Endothelial cell of umbilical vein (primary cell): ENCODE results near the gene ABCF1. TPM values are rescaled to one million over a fixed set of nuclear protein-coding genes. Genes with fewer than 3 reads are reported as not detected.

Source experiments
- BruUV-seq: library from RNA; stranded (reverse); fragments of 400-500 nt; replicated peaks from 2 replicates; lab custom pipeline; 2021; lab: Mats Ljungman, UMichigan
- CTCF ChIA-PET: fragments of 300-600, 350-600 bp; sonication (Branson Sonifier 250); formaldehyde crosslinking; loops from one replicate; lab custom pipeline; 2021; ENCODE audit warnings: antibody characterized with exemption, inconsistent platforms; lab: Charles Lee
- POLR2A ChIA-PET: fragments of 300-600, 350-600 bp; sonication (Branson Sonifier 250); formaldehyde crosslinking; loops from one replicate; lab custom pipeline; 2021; ENCODE audit warnings: antibody characterized with exemption, inconsistent platforms; lab: Charles Lee
- DNase-seq: peaks from one replicate; pipeline ENCODE4 v3.0.0-alpha.2; 2011; ENCODE audit warnings: low read depth, low spot score
- FAIRE-seq: peaks from 2 replicates; lab custom pipeline; 2011; peaks lifted over from hg19 to GRCh38; lab: Jason Lieb, UNC
- H2AFZ ChIP-seq: 2 replicates; pipeline ENCODE4 v1.6.0; 2012; ENCODE audit warnings: low read depth, low read length, control low read depth, inconsistent platforms
- H3K27ac ChIP-seq: 2 replicates; pipeline ENCODE4 v1.5.1; 2011; ENCODE audit warnings: low read depth, mild to moderate bottlenecking, control low read depth, low read length, moderate library complexity; ENCODE audit not compliant: insufficient read depth
- H3K27me3 ChIP-seq, 2 experiments: 2 replicates each; pipeline versions ENCODE4 v1.6.0 to v1.6.1; 2011; ENCODE audit warnings: low read length in 2 of 2, mixed read lengths in 1 of 2; ENCODE audit not compliant: control insufficient read depth in 2 of 2, insufficient read depth in 2 of 2
- H3K36me3 ChIP-seq, 2 experiments: 2 replicates in 1 of 2; 3 replicates in 1 of 2; pipeline ENCODE4 v1.5.1; 2011; ENCODE audit warnings: low read length in 2 of 2, mild to moderate bottlenecking in 1 of 2, moderate library complexity in 1 of 2; ENCODE audit not compliant: control insufficient read depth in 2 of 2, insufficient read depth in 2 of 2; ENCODE audit errors: extremely low read depth in 1 of 2
- H3K4me1 ChIP-seq: 3 replicates; pipeline ENCODE4 v1.5.1; 2011; ENCODE audit warnings: mild to moderate bottlenecking, low read length; ENCODE audit not compliant: control insufficient read depth, insufficient read depth; ENCODE audit errors: extremely low read depth
- H3K4me2 ChIP-seq: 2 replicates; pipeline ENCODE4 v1.6.1; 2011; ENCODE audit warnings: low read length, control low read depth, mixed read lengths; ENCODE audit not compliant: insufficient read depth
- H3K4me3 ChIP-seq, 3 experiments: fragments of 200-600 bp in 1 of 3; sonication (generic), shearing (Covaris generic) in 1 of 3; replicated peaks in 1 of 3; 2 replicates each; pipeline ENCODE4 v1.5.1; 2011 to 2016; ENCODE audit warnings: control low read depth in 3 of 3, low read length in 3 of 3, mild to moderate bottlenecking in 2 of 3, inconsistent platforms in 1 of 3, low read depth in 1 of 3, moderate library complexity in 1 of 3; ENCODE audit not compliant: insufficient read depth in 1 of 3
- H3K79me2 ChIP-seq: 2 replicates; pipeline ENCODE4 v1.6.0; 2012; ENCODE audit warnings: low read length, inconsistent platforms; ENCODE audit not compliant: control insufficient read depth, insufficient read depth
- H3K9ac ChIP-seq: replicated peaks from 2 replicates; pipeline ENCODE3; 2011; ENCODE audit warnings: low read length, control low read depth; ENCODE audit not compliant: insufficient read depth; ENCODE audit errors: extremely low read depth
- H3K9me1 ChIP-seq: replicated peaks from 3 replicates; pipeline ENCODE4 v1.6.0; 2011; ENCODE audit warnings: mild to moderate bottlenecking, low read length; ENCODE audit not compliant: control insufficient read depth, insufficient read depth; ENCODE audit errors: extremely low read depth
- H3K9me3 ChIP-seq: replicated peaks from 2 replicates; pipeline ENCODE4 v1.5.1; 2012; ENCODE audit warnings: low read length, inconsistent platforms; ENCODE audit not compliant: control insufficient read depth, insufficient read depth
- H4K20me1 ChIP-seq: replicated peaks from 2 replicates; pipeline ENCODE3; 2011; ENCODE audit warnings: mild to moderate bottlenecking, low read length; ENCODE audit not compliant: control insufficient read depth, insufficient read depth; ENCODE audit errors: extremely low read depth
- EZH2 ChIP-seq: IDR thresholded peaks from 2 replicates; pipeline ENCODE4 v1.6.1; 2012; ENCODE audit warnings: borderline replicate concordance, low read depth, mild to moderate bottlenecking, moderate library complexity, low read length, inconsistent platforms; ENCODE audit not compliant: severe bottlenecking
- FOS ChIP-seq: IDR thresholded peaks from 2 replicates; pipeline ENCODE4 v1.6.1; 2011; ENCODE audit warnings: mild to moderate bottlenecking, low read length, moderate library complexity, borderline replicate concordance; ENCODE audit not compliant: insufficient read depth
- GATA2 ChIP-seq: IDR thresholded peaks from 2 replicates; pipeline ENCODE4 v1.7.0; 2011; ENCODE audit warnings: low read depth, mild to moderate bottlenecking, moderate library complexity, mixed read lengths, low read length; ENCODE audit not compliant: insufficient read length, insufficient read depth
- JUN ChIP-seq: IDR thresholded peaks from 2 replicates; pipeline ENCODE4 v1.6.1; 2011; ENCODE audit warnings: borderline replicate concordance, low read depth; ENCODE audit not compliant: insufficient read length, insufficient read depth
- MAX ChIP-seq: IDR thresholded peaks from 2 replicates; pipeline ENCODE4 v1.6.1; 2011; ENCODE audit not compliant: insufficient read depth, insufficient read length
- MYC ChIP-seq: IDR thresholded peaks from one replicate; pipeline ENCODE4 v1.6.1; 2011; ENCODE audit warnings: mild to moderate bottlenecking, low read depth, low read length
- POLR2A ChIP-seq: IDR thresholded peaks from 2 replicates; pipeline ENCODE4 v1.6.1; 2012; ENCODE audit warnings: low read depth, mild to moderate bottlenecking, control low read depth, low read length
- POLR2AphosphoS5 ChIP-seq: IDR thresholded peaks from 2 replicates; pipeline ENCODE4 v1.6.1; 2012; ENCODE audit warnings: low read depth, mild to moderate bottlenecking, control low read depth, low read length, moderate library complexity; ENCODE audit not compliant: insufficient read depth
- dilution Hi-C: fragments of 300-500 bp; cut with MboI; formaldehyde crosslinking; loops from one replicate; pipeline ENCODE4 v1.15.0; 2019; ENCODE audit warnings: low sequenced_read_pairs; ENCODE audit not compliant: extremely low pct_ligation_motif_present
- intact Hi-C: fragments of 100-400 bp; cut with micrococcal nuclease; formaldehyde crosslinking; loops from one replicate; pipeline ENCODE4 v1.10.0; 2022
- polyA plus RNA-seq, 4 experiments: library from polyadenylated mRNA; depleted of rRNA in 3 of 4; stranded (reverse) in 3 of 4; unstranded in 1 of 4; fragments of >200 nt; gene quantifications; 2 replicates each; pipeline versions ENCODE4 v1.2.1 to v1.2.3, GENCODE V29; 2011 to 2012; ENCODE audit warnings: missing spikeins in 1 of 4
- total RNA-seq: library from RNA; stranded (reverse); gene quantifications from 2 replicates; pipeline ENCODE4 v1.2.3, GENCODE V29; 2021
- TF ChIP-seq, protein P1 (sequence below), 2 donors: IDR thresholded peaks; 1 replicate in 1 of 2; 2 replicates in 1 of 2; pipeline ENCODE4 v1.5.1; 2011; ENCODE audit warnings: low read length in 2 of 2, mild to moderate bottlenecking in 2 of 2, moderate library complexity in 2 of 2, control low read depth in 1 of 2, inconsistent platforms in 1 of 2, low read depth in 1 of 2; ENCODE audit not compliant: insufficient read depth in 1 of 2; ENCODE audit errors: extremely low read depth in 1 of 2

Gene ABCF1
- total and polyA plus RNA-seq, 2 donors (not counting 3 experiments of a cell fraction or from before 2014, with no cell fraction given), result 34.0 to 60.3 TPM

DNA sequence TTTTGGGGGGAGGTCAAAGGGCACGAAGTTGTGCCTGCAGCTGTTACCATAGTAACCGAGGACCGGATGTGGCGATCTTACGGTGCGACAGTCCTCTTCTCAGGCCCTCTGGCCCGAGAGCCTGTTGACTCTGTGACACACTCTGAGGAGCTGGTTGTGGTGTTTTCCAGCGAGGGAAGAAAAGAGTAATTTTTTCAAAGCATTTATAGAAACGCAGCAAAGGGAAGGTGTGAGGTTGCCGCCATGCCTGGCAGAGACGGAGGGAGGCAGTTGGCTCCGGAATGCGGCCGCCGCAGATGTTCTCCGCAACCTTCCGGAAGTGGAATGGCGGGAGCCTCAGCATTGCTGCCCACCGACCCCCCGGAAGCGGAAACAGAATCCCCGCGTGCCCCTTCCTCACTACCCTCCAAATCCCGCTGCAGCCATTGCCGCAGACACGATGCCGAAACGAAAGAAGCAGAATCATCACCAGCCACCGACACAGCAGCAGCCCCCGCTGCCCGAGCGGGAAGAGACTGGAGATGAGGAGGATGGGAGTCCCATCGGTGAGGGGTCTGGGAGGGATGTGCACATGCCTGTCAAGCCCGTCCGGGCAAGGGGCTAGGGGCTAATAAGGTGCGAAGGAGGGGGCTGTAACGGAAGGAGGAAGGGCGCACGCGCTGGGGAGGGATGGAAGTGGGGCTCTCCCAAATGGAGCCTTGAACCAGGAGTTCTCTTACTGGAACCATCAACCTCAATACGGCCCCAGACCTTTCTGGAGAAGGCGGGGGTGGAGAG lies 14.1 kb upstream of the ABCF1 start, which contains the start of gene PRR3:
PRR3 (plus strand) TSS at position 390 of the 777 bp plus-strand sequence; CDS start at position 440, 50 bp downstream.
- H2AFZ ChIP-seq, result peak within 1 kb of the TSS; percentile 94
- no peaks in the 10 kb centered on the region for H3K9me1 ChIP-seq
- H3K4me2 ChIP-seq, result peak within 1 kb of the TSS; percentile 83
- peaks cover 19% of the 10 kb centered on the region for H3K4me1 ChIP-seq
- DNase-seq (peak; percentile 85), FAIRE-seq (peak; percentile 95)
- ChIA-PET POLR2A (interaction anchor here (0.6 to 2.1 kb wide), 2 partner anchors 14 to 557 kb away, joined by 4 to 9 read pairs; partner anchors contain the start of genes ABCF1 and PSORS1C1), CTCF (interaction anchor here (0.9 to 4.9 kb wide), 8 partner anchors 12 to 115 kb away, joined by 3 to 65 read pairs (median 7); partner anchors contain the start of genes ABCF1 and DHX16)
- TF ChIP-seq FOS (no peak), POLR2A (peak; percentile 55), POLR2AphosphoS5 (peak; percentile 64), JUN (no peak)
- H4K20me1 ChIP-seq, result no peaks in the 10 kb centered on the region
- intact Hi-C loops, result loop anchor here (1.0 kb wide), 4 partner anchors 14 to 130 kb away; partner anchors contain the start of genes ABCF1, MRPS18B and PPP1R10
- H3K27me3 ChIP-seq, result no peaks in the 10 kb centered on the region
- dilution Hi-C loops, result no loop called here
- TSS peak; percentile 38 for BruUV-seq
- no peaks in the 10 kb centered on the region for H3K9me3 ChIP-seq
- peak within 1 kb of the TSS; percentile 39 to 93 (median 52) for H3K4me3 ChIP-seq
- H3K79me2 ChIP-seq, result peaks cover 16% of the 10 kb centered on the region
- peak within 1 kb of the TSS; percentile 84 for H3K27ac ChIP-seq
- H3K36me3 ChIP-seq, result peaks cover 0 to 13% of the 10 kb centered on the region in 2 experiments
- peak within 1 kb of the TSS; percentile 86 for H3K9ac ChIP-seq

- H3K36me3 ChIP-seq, result peaks cover 0 to 11% of the 10 kb centered on the region in 2 experiments
- TF ChIP-seq MAX (no peak), MYC (no peak), FOS (no peak), POLR2AphosphoS5 (no peak), JUN (no peak), POLR2A (no peak), GATA2 (no peak), EZH2 (no peak)
- TF ChIP-seq, protein P1, sequence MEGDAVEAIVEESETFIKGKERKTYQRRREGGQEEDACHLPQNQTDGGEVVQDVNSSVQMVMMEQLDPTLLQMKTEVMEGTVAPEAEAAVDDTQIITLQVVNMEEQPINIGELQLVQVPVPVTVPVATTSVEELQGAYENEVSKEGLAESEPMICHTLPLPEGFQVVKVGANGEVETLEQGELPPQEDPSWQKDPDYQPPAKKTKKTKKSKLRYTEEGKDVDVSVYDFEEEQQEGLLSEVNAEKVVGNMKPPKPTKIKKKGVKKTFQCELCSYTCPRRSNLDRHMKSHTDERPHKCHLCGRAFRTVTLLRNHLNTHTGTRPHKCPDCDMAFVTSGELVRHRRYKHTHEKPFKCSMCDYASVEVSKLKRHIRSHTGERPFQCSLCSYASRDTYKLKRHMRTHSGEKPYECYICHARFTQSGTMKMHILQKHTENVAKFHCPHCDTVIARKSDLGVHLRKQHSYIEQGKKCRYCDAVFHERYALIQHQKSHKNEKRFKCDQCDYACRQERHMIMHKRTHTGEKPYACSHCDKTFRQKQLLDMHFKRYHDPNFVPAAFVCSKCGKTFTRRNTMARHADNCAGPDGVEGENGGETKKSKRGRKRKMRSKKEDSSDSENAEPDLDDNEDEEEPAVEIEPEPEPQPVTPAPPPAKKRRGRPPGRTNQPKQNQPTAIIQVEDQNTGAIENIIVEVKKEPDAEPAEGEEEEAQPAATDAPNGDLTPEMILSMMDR (IDR thresholded peaks at IDR 0.05; ENCODE audit: extremely low read depth in 1 of 2, insufficient read depth in 1 of 2, low read depth in 1 of 2, low read length in 2 of 2), result no peak
- peak overlapping the region; percentile 86 for H3K9ac ChIP-seq
- DNase-seq (no peak), FAIRE-seq (peak; percentile 82)
- peaks cover 19% of the 10 kb centered on the region for H3K4me1 ChIP-seq
- H2AFZ ChIP-seq, result peak overlapping the region; percentile 35
- H3K9me3 ChIP-seq, result no peaks in the 10 kb centered on the region
- POLR2A ChIA-PET, result interaction anchor here (2.1 kb wide), 1 partner anchor 13 kb away, joined by 9 read pairs; the partner anchor contains the start of gene ABCF1
- no peaks in the 10 kb centered on the region for H3K27me3 ChIP-seq
- H3K4me3 ChIP-seq, result peak overlapping the region; percentile 39 to 93 (median 52)
- intact Hi-C loops (loop anchor here (1.0 kb wide), 1 partner anchor 130 kb away; no protein-coding TSS in a partner anchor), dilution Hi-C loops (no loop called here)
- peak overlapping the region; percentile 84 for H3K27ac ChIP-seq
- no peaks in the 10 kb centered on the region for H3K9me1 ChIP-seq
- peak overlapping the region; percentile 83 for H3K4me2 ChIP-seq
- no TSS peak for BruUV-seq
- H4K20me1 ChIP-seq, result no peaks in the 10 kb centered on the region
- H3K79me2 ChIP-seq, result peaks cover 16% of the 10 kb centered on the region
- CTCF ChIA-PET, result interaction anchor here (0.9 to 4.9 kb wide), 8 partner anchors 13 to 115 kb away, joined by 3 to 65 read pairs (median 7); partner anchors contain the start of genes ABCF1 and DHX16
Measured at GRCh38 chr6:30557683-30557981, 13.6 kb upstream of the ABCF1 start.
